Calu3 (cell line): ENCODE data around the gene CBFA2T2. TPM values are rescaled to one million over a fixed set of nuclear protein-coding genes. Genes with fewer than 3 reads are reported as not detected.

Experiments
- BruUV-seq: library from RNA; stranded (reverse); fragments of 400-500 nt; replicated peaks from 2 replicates; lab custom pipeline; 2021; lab: Mats Ljungman, UMichigan
- CTCF ChIA-PET: fragments of 300-600 bp; sonication (Branson Sonifier 250); formaldehyde crosslinking; loops from one replicate; lab custom pipeline; 2022; ENCODE audit warnings: antibody characterized with exemption; lab: Charles Lee
- DNase-seq: peaks from one replicate; pipeline ENCODE4 v3.0.0; 2022
- H3K27ac Mint-ChIP-seq: one replicate; pipeline ENCODE4 v1.8.0; 2022; ENCODE audit warnings: mixed read lengths; ENCODE audit not compliant: unreplicated experiment
- H3K27me3 Mint-ChIP-seq: one replicate; pipeline ENCODE4 v1.8.0; 2022; ENCODE audit warnings: mixed read lengths; ENCODE audit not compliant: unreplicated experiment
- H3K36me3 Mint-ChIP-seq: one replicate; pipeline ENCODE4 v1.8.0; 2022; ENCODE audit warnings: mild to moderate bottlenecking, moderate library complexity, mixed read lengths; ENCODE audit not compliant: insufficient read depth, unreplicated experiment
- H3K4me1 Mint-ChIP-seq: one replicate; pipeline ENCODE4 v1.8.0; 2022; ENCODE audit warnings: mild to moderate bottlenecking, low read depth, mixed read lengths; ENCODE audit not compliant: unreplicated experiment
- H3K4me3 Mint-ChIP-seq: one replicate; pipeline ENCODE4 v1.8.0; 2022; ENCODE audit warnings: mild to moderate bottlenecking, low read depth, moderate library complexity, mixed read lengths; ENCODE audit not compliant: unreplicated experiment
- H3K9me3 Mint-ChIP-seq: one replicate; pipeline ENCODE4 v1.8.0; 2022; ENCODE audit warnings: low read depth, mixed read lengths; ENCODE audit not compliant: unreplicated experiment
- intact Hi-C: fragments of 100-400 bp; cut with micrococcal nuclease; formaldehyde crosslinking; loops from one replicate; pipeline ENCODE4 v1.10.0; 2022; ENCODE audit not compliant: unreplicated experiment
- total RNA-seq: library from RNA; stranded (reverse); gene quantifications from 2 replicates; pipeline ENCODE4 v1.2.3, GENCODE V29; 2022
- TF ChIP-seq, protein P1 (sequence below): fragments of 200-600 bp; IDR thresholded peaks from one replicate; pipeline ENCODE4 v1.8.0; 2022; ENCODE audit warnings: antibody characterized with exemption; ENCODE audit not compliant: unreplicated experiment

CBFA2T2 gene
- total RNA-seq, 1 experiment from 2014 or later, result 20.5 TPM

- peaks cover 63% of the 10 kb centered on the region for H3K36me3 Mint-ChIP-seq
- intact Hi-C loops, result loop anchor here (1.0 to 10.0 kb wide), 4 partner anchors 64 to 446 kb away; partner anchors contain the start of genes CDK5RAP1, EIF2S2 and ZNF341
- H3K27ac Mint-ChIP-seq, result peak overlapping the region; percentile 37
- H3K9me3 Mint-ChIP-seq, result no peaks in the 10 kb centered on the region
- TSS peak; percentile 35 for BruUV-seq
- H3K4me3 Mint-ChIP-seq, result peak overlapping the region; percentile 77
- TF ChIP-seq, protein P1, sequence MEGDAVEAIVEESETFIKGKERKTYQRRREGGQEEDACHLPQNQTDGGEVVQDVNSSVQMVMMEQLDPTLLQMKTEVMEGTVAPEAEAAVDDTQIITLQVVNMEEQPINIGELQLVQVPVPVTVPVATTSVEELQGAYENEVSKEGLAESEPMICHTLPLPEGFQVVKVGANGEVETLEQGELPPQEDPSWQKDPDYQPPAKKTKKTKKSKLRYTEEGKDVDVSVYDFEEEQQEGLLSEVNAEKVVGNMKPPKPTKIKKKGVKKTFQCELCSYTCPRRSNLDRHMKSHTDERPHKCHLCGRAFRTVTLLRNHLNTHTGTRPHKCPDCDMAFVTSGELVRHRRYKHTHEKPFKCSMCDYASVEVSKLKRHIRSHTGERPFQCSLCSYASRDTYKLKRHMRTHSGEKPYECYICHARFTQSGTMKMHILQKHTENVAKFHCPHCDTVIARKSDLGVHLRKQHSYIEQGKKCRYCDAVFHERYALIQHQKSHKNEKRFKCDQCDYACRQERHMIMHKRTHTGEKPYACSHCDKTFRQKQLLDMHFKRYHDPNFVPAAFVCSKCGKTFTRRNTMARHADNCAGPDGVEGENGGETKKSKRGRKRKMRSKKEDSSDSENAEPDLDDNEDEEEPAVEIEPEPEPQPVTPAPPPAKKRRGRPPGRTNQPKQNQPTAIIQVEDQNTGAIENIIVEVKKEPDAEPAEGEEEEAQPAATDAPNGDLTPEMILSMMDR, result no peak
- no peak for DNase-seq
- no peaks in the 10 kb centered on the region for H3K27me3 Mint-ChIP-seq
- H3K4me1 Mint-ChIP-seq, result peaks cover 41% of the 10 kb centered on the region
- CTCF ChIA-PET, result interaction anchor here (0.6 to 3.4 kb wide), 16 partner anchors 10 to 406 kb away, joined by 3 to 47 read pairs (median 4); partner anchors contain the start of genes CBFA2T2 and CDK5RAP1
Observed at GRCh38 chr20:33668466-33669155, 178.7 kb downstream of the CBFA2T2 start.

DNA sequence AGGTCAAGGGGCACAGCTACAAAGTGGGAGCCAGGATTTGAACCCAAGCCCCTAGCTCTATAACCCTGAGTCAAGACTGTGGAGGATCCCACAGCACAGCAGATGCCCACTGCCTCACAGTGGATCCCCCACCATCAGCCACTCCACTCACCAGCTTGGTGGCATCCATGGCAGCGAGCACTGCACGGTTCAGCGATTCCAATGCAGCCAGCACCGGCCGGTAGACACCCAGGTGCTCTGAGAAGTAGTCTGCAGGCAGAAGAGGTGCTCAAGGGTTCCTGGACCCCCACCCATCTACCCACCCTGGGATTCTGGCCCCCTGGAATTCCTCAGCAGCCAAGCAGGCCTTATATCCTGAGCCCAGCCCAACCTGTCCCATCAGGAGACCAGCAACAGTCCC is 179.3 kb downstream of the CBFA2T2 start:
- Mint-ChIP-seq H3K9me3 (no peaks in the 10 kb centered on the region), H3K27ac (no peak overlapping the region), H3K4me1 (peaks cover 38% of the 10 kb centered on the region), H3K4me3 (no peak overlapping the region), H3K27me3 (no peaks in the 10 kb centered on the region), H3K36me3 (peaks cover 63% of the 10 kb centered on the region)
- DNase-seq, result no peak
- TF ChIP-seq, protein P1, result no peak
- no TSS peak for BruUV-seq
- CTCF ChIA-PET, result interaction anchor here (2.1 to 3.4 kb wide), 2 partner anchors 16 to 212 kb away, joined by 11 to 13 read pairs; no protein-coding TSS in a partner anchor
- intact Hi-C loops, result loop anchor here (5.0 to 10.0 kb wide), 3 partner anchors 63 to 446 kb away; partner anchors contain the start of genes CDK5RAP1, EIF2S2 and ZNF341

GRCh38 chr20:33669873-33670640 is 180.2 kb downstream of the CBFA2T2 start:
- TF ChIP-seq, protein P1, result no peak
- no peak overlapping the region for H3K27ac Mint-ChIP-seq
- no peak for DNase-seq
- no peaks in the 10 kb centered on the region for H3K27me3 Mint-ChIP-seq
- H3K4me3 Mint-ChIP-seq, result no peak overlapping the region
- no peaks in the 10 kb centered on the region for H3K9me3 Mint-ChIP-seq
- CTCF ChIA-PET, result no interaction called here
- BruUV-seq, result no TSS peak
- intact Hi-C loops, result loop anchor here (5.0 to 10.0 kb wide), 3 partner anchors 62 to 445 kb away; partner anchors contain the start of genes CDK5RAP1, EIF2S2 and ZNF341
- H3K4me1 Mint-ChIP-seq, result peaks cover 34% of the 10 kb centered on the region
- H3K36me3 Mint-ChIP-seq, result peaks cover 60% of the 10 kb centered on the region

DNA sequence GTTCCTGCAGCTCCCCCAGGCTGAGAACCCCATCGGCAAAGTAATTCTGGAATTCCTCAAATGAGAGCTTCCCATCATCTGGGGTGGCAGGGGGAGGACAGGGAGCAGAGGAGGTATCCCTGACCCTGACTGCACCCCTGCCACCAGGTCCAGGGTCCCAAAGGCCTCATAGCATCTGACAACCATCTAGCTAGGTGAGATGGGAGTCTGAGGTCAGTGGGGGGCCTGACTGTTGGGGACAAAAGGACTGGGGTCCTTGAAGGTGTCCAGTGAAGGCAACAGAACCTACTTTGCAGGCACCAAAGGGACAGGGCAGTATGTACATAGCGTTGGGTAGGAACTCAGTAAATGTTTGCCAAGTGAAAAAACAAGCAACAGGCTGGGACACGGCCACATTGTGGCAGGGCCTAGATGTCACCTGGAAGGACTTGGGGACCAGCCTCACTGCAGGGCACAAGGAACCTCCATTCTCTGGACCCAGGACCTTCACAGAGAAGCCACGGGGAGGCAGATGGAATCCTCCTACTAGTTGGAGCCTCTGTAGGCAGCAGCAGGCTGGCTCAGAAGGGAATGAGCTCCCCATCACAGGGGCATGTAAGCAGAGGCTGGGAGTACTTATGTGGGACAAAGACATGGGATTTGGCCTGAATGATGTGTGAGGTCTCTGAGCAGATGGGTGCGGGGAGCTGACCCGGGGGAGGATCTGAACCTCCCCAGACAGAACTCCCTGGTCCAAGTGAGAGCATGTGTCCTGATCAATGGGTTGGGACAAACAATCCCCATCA is 181.0 kb downstream of the CBFA2T2 start:
- no TSS peak for BruUV-seq
- Mint-ChIP-seq H3K4me1 (peaks cover 30% of the 10 kb centered on the region), H3K4me3 (no peak overlapping the region), H3K9me3 (no peaks in the 10 kb centered on the region), H3K27ac (no peak overlapping the region), H3K36me3 (peaks cover 59% of the 10 kb centered on the region), H3K27me3 (no peaks in the 10 kb centered on the region)
- no peak for DNase-seq
- TF ChIP-seq, protein P1, result no peak
- intact Hi-C loops, result no loop called here
- CTCF ChIA-PET, result interaction anchor here (0.6 kb wide), 1 partner anchor 267 kb away, joined by 3 read pairs; no protein-coding TSS in a partner anchor
